OCI-LY3 (cell line): Measurements from ENCODE around the gene NXN.
"Not testable (repeated sequence)": the region's sequence is repeated elsewhere in the genome, so short reads cannot be mapped to it uniquely, and the experiment has no call there.

Source experiments
- H2AFZ ChIP-seq: fragments of 200-600, 300-600 bp; shearing (Covaris generic); 2 replicates; pipeline ENCODE4 v1.6.0; 2014; ENCODE audit warnings: antibody characterized with exemption, low read depth, low read length
- H3K27ac ChIP-seq: fragments of 200-600, 300-600 bp; sonication (generic); 2 replicates; pipeline ENCODE4 v1.5.1; 2014; ENCODE audit warnings: mild to moderate bottlenecking, low read length, moderate library complexity, mixed read lengths
- H3K27me3 ChIP-seq: fragments of 200-600, 300-600 bp; sonication (generic); 2 replicates; pipeline ENCODE4 v1.6.1; 2014; ENCODE audit warnings: low read depth, low read length, mixed read lengths
- H3K36me3 ChIP-seq: fragments of 200-600, 300-600 bp; sonication (generic); replicated peaks from 2 replicates; pipeline ENCODE3; 2014; ENCODE audit warnings: low read depth, low read length, mixed read lengths
- H3K4me1 ChIP-seq: fragments of 300-600, 200-600 bp; sonication (generic); 2 replicates; pipeline ENCODE4 v1.6.1; 2014; ENCODE audit warnings: low read length, mixed read lengths
- H3K4me2 ChIP-seq: fragments of 200-600, 300-600 bp; sonication (generic); 2 replicates; pipeline ENCODE4 v1.6.1; 2014; ENCODE audit warnings: low read length, mixed read lengths
- H3K4me3 ChIP-seq: fragments of 300-600, 200-600 bp; sonication (generic); 2 replicates; pipeline ENCODE4 v1.5.1; 2014; ENCODE audit warnings: antibody characterized with exemption, mild to moderate bottlenecking, low read length, moderate library complexity
- H3K79me2 ChIP-seq: fragments of 300-600, 200-600 bp; shearing (Covaris generic); 2 replicates; pipeline ENCODE4 v1.6.1; 2014; ENCODE audit warnings: mild to moderate bottlenecking, low read length, mixed read lengths
- H3K9ac ChIP-seq: fragments of 300-600, 200-600 bp; shearing (Covaris generic); 2 replicates; pipeline ENCODE4 v1.6.0; 2014; ENCODE audit warnings: mild to moderate bottlenecking, low read length, moderate library complexity
- H3K9me3 ChIP-seq: fragments of 200-600, 300-600 bp; shearing (Covaris generic); 2 replicates; pipeline ENCODE4 v1.6.1; 2014; ENCODE audit warnings: low read length, mixed read lengths; ENCODE audit not compliant: insufficient read depth
- H4K20me1 ChIP-seq: fragments of 200-600, 300-600 bp; sonication (generic); 2 replicates; pipeline ENCODE4 v1.6.1; 2016; ENCODE audit warnings: low read length, mixed read lengths; ENCODE audit not compliant: insufficient read depth
- CTCF ChIP-seq: fragments of 200-600, 300-600 bp; sonication (generic); IDR thresholded peaks from 2 replicates; pipeline ENCODE4 v1.5.1; 2014; ENCODE audit warnings: antibody characterized with exemption, low read length, low read depth
- EZH2phosphoT487 ChIP-seq: fragments of 200-600 bp; shearing (Covaris generic); IDR thresholded peaks from 2 replicates; pipeline ENCODE4 v1.6.1; 2018; ENCODE audit warnings: antibody characterized with exemption, mixed run types, low read depth

NXN gene

GRCh38 chr17:976312-976711 is 3.3 kb downstream of the NXN start:
- Histone ChIP-seq H3K79me2 (no peaks in the 10 kb centered on the region), H2AFZ (no peak overlapping the region), H3K4me3 (no peak overlapping the region), H3K4me2 (no peak overlapping the region), H3K4me1 (peaks cover 6% of the 10 kb centered on the region), H3K36me3 (no peaks in the 10 kb centered on the region), H4K20me1 (no peaks in the 10 kb centered on the region), H3K27ac (no peak overlapping the region), H3K9me3 (no peaks in the 10 kb centered on the region), H3K9ac (no peak overlapping the region), H3K27me3 (peaks cover 11% of the 10 kb centered on the region; the same call in 1 of the 2 replicates)
- TF ChIP-seq EZH2phosphoT487: no peak
- TF ChIP-seq CTCF: no peak

GRCh38 chr17:975371-975915 is 4.1 kb downstream of the NXN start:
- Histone ChIP-seq H2AFZ (no peak overlapping the region), H3K4me2 (no peak overlapping the region), H3K36me3 (no peaks in the 10 kb centered on the region), H3K9me3 (no peaks in the 10 kb centered on the region), H3K9ac (no peak overlapping the region), H3K27me3 (peaks cover 11% of the 10 kb centered on the region; the same call in 1 of the 2 replicates), H3K27ac (no peak overlapping the region), H3K4me1 (peaks cover 4% of the 10 kb centered on the region), H3K79me2 (no peaks in the 10 kb centered on the region), H4K20me1 (no peaks in the 10 kb centered on the region), H3K4me3 (no peak overlapping the region)
- TF ChIP-seq CTCF (no peak), EZH2phosphoT487 (no peak)

GRCh38 chr17:974778-975177 is 4.8 kb downstream of the NXN start:
- not testable (repeated sequence) for H3K27ac ChIP-seq, H3K4me2 ChIP-seq, H2AFZ ChIP-seq, H3K4me1 ChIP-seq, H3K79me2 ChIP-seq, H3K9ac ChIP-seq, H3K36me3 ChIP-seq, H4K20me1 ChIP-seq, H3K4me3 ChIP-seq, H3K9me3 ChIP-seq
- peaks cover 11% of the 10 kb centered on the region; the same call in 1 of the 2 replicates for H3K27me3 ChIP-seq

- H3K4me3 ChIP-seq: no peak overlapping the region
- no peaks in the 10 kb centered on the region for H3K9me3 ChIP-seq
- TF ChIP-seq EZH2phosphoT487 (no peak), CTCF (no peak)
- no peak overlapping the region for H2AFZ ChIP-seq
- no peak overlapping the region for H3K27ac ChIP-seq
- no peak overlapping the region for H3K9ac ChIP-seq
- H4K20me1 ChIP-seq: no peaks in the 10 kb centered on the region
- H3K36me3 ChIP-seq: no peaks in the 10 kb centered on the region
- peaks cover 7% of the 10 kb centered on the region; the same call in 1 of the 2 replicates for H3K27me3 ChIP-seq
- no peaks in the 10 kb centered on the region for H3K4me1 ChIP-seq
- H3K4me2 ChIP-seq: no peak overlapping the region
- no peaks in the 10 kb centered on the region for H3K79me2 ChIP-seq
Measured at GRCh38 chr17:973053-973452, 6.5 kb downstream of the NXN start.

- not testable (repeated sequence) for H3K4me1 ChIP-seq, H3K79me2 ChIP-seq, H3K27me3 ChIP-seq, H3K36me3 ChIP-seq, H3K27ac ChIP-seq, H2AFZ ChIP-seq, H3K4me3 ChIP-seq, H3K4me2 ChIP-seq, H4K20me1 ChIP-seq, H3K9me3 ChIP-seq, H3K9ac ChIP-seq
Measured at GRCh38 chr17:971861-972260, 7.7 kb downstream of the NXN start.
